ENCODE data around the gene YRDC. TPM values are rescaled to one million over a fixed set of nuclear protein-coding genes. Genes with fewer than 3 reads are reported as not detected.
A peak's percentile ranks its signal among the peaks of the same experiment; 100 is the strongest.

The YRDC gene
- total and polyA plus RNA-seq, 2 of the 13 experiments (the other 11 are each of a cell fraction or from before 2014, with no cell fraction given) = 27.5 to 29.2 TPM

DNA sequence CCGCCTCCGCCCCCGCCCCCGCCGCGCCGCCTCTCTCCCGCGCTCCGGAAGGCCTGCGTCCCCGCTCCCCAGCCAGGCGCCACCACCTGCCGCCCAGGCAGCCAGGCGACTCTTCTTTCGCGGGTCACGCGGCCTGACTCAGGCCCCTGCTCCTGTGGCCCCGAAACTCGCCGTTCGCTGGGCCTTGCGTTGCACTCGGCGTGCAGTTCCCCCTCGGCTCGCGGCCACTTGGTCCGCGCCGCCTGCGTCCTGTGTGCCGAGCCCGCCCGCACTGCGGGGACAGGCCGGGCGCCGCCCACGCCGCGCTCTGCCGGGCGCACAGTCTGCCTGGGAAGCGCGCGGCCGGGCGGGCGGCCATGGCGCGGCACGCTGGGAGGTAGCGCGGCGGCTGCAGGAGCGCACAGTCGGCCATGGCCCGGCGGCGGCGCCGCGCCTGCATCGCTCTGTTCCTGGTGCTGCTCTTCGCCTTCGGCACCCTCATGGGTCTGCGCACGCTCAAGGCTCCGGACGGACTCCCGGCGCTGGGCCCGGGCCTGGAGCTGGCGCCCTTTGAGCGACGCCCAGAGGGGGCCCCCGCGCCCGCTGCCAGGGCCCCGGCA is 14.1 kb downstream of the YRDC start, which contains the start of gene MANEAL (continued):
- TF ChIP-seq NFYB (CRISPR knock-in tag; IDR thresholded peaks at IDR 0.05) (no peak), ZNF3 (CRISPR knock-in tag; IDR thresholded peaks at IDR 0.05) (no peak), HDAC6 (IDR thresholded peaks at IDR 0.05; ENCODE audit: low read depth, low read length) (no peak), ARNTL (CRISPR knock-in tag; IDR thresholded peaks at IDR 0.05) (0 out of 2 replicates have a peak, but pooled peaks have one; percentile 30), ZNF44 (CRISPR knock-in tag; IDR thresholded peaks at IDR 0.05) (no peak), SNAPC2 (CRISPR knock-in tag; IDR thresholded peaks at IDR 0.05) (no peak), ZSCAN29 (CRISPR knock-in tag; conservative IDR thresholded peaks at IDR 0.05) (no peak), HNRNPH1 (optimal IDR thresholded peaks at IDR 0.05; ENCODE audit: low read depth, low read length) (no peak), ZFAT (CRISPR knock-in tag; conservative IDR thresholded peaks at IDR 0.05) (no peak), ZNF709 (CRISPR knock-in tag; IDR thresholded peaks at IDR 0.05) (peak; percentile 29; the same call in 1 of the 2 replicates), MBD4 (IDR thresholded peaks at IDR 0.05; ENCODE audit: borderline replicate concordance, low read length) (no peak)
- TF ChIP-seq, protein P1, sequence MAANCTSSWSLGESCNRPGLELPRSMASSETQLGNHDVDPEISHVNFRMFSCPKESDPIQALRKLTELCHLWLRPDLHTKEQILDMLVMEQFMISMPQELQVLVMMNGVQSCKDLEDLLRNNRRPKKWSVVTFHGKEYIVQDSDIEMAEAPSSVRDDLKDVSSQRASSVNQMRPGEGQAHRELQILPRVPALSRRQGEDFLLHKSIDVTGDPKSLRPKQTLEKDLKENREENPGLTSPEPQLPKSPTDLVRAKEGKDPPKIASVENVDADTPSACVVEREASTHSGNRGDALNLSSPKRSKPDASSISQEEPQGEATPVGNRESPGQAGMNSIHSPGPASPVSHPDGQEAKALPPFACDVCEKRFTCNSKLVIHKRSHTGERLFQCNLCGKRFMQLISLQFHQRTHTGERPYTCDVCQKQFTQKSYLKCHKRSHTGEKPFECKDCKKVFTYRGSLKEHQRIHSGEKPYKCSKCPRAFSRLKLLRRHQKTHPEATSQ (CRISPR knock-in tag; IDR thresholded peaks at IDR 0.05; ENCODE audit: borderline replicate concordance) = no peak
- TF ChIP-seq, protein P2, sequence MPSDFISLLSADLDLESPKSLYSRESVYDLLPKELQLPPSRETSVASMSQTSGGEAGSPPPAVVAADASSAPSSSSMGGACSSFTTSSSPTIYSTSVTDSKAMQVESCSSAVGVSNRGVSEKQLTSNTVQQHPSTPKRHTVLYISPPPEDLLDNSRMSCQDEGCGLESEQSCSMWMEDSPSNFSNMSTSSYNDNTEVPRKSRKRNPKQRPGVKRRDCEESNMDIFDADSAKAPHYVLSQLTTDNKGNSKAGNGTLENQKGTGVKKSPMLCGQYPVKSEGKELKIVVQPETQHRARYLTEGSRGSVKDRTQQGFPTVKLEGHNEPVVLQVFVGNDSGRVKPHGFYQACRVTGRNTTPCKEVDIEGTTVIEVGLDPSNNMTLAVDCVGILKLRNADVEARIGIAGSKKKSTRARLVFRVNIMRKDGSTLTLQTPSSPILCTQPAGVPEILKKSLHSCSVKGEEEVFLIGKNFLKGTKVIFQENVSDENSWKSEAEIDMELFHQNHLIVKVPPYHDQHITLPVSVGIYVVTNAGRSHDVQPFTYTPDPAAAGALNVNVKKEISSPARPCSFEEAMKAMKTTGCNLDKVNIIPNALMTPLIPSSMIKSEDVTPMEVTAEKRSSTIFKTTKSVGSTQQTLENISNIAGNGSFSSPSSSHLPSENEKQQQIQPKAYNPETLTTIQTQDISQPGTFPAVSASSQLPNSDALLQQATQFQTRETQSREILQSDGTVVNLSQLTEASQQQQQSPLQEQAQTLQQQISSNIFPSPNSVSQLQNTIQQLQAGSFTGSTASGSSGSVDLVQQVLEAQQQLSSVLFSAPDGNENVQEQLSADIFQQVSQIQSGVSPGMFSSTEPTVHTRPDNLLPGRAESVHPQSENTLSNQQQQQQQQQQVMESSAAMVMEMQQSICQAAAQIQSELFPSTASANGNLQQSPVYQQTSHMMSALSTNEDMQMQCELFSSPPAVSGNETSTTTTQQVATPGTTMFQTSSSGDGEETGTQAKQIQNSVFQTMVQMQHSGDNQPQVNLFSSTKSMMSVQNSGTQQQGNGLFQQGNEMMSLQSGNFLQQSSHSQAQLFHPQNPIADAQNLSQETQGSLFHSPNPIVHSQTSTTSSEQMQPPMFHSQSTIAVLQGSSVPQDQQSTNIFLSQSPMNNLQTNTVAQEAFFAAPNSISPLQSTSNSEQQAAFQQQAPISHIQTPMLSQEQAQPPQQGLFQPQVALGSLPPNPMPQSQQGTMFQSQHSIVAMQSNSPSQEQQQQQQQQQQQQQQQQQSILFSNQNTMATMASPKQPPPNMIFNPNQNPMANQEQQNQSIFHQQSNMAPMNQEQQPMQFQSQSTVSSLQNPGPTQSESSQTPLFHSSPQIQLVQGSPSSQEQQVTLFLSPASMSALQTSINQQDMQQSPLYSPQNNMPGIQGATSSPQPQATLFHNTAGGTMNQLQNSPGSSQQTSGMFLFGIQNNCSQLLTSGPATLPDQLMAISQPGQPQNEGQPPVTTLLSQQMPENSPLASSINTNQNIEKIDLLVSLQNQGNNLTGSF (CRISPR knock-in tag; IDR thresholded peaks at IDR 0.05) = peak; percentile 57; the same call in 1 of the 2 replicates
- TF ChIP-seq, protein P3, sequence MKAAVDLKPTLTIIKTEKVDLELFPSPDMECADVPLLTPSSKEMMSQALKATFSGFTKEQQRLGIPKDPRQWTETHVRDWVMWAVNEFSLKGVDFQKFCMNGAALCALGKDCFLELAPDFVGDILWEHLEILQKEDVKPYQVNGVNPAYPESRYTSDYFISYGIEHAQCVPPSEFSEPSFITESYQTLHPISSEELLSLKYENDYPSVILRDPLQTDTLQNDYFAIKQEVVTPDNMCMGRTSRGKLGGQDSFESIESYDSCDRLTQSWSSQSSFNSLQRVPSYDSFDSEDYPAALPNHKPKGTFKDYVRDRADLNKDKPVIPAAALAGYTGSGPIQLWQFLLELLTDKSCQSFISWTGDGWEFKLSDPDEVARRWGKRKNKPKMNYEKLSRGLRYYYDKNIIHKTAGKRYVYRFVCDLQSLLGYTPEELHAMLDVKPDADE (CRISPR knock-in tag; IDR thresholded peaks at IDR 0.05) = peak; percentile 78
- TF ChIP-seq, protein P4, sequence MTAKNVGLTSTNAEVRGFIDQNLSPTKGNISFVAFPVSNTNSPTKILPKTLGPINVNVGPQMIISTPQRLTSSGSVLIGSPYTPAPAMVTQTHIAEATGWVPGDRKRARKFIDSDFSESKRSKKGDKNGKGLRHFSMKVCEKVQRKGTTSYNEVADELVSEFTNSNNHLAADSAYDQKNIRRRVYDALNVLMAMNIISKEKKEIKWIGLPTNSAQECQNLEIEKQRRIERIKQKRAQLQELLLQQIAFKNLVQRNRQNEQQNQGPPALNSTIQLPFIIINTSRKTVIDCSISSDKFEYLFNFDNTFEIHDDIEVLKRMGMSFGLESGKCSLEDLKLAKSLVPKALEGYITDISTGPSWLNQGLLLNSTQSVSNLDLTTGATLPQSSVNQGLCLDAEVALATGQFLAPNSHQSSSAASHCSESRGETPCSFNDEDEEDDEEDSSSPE (CRISPR knock-in tag; IDR thresholded peaks at IDR 0.05) = peak; percentile 61
- TF ChIP-seq, protein P5, sequence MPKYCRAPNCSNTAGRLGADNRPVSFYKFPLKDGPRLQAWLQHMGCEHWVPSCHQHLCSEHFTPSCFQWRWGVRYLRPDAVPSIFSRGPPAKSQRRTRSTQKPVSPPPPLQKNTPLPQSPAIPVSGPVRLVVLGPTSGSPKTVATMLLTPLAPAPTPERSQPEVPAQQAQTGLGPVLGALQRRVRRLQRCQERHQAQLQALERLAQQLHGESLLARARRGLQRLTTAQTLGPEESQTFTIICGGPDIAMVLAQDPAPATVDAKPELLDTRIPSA (CRISPR knock-in tag; IDR thresholded peaks at IDR 0.05; ENCODE audit: borderline replicate concordance) = no peak
- TF ChIP-seq, protein P6, sequence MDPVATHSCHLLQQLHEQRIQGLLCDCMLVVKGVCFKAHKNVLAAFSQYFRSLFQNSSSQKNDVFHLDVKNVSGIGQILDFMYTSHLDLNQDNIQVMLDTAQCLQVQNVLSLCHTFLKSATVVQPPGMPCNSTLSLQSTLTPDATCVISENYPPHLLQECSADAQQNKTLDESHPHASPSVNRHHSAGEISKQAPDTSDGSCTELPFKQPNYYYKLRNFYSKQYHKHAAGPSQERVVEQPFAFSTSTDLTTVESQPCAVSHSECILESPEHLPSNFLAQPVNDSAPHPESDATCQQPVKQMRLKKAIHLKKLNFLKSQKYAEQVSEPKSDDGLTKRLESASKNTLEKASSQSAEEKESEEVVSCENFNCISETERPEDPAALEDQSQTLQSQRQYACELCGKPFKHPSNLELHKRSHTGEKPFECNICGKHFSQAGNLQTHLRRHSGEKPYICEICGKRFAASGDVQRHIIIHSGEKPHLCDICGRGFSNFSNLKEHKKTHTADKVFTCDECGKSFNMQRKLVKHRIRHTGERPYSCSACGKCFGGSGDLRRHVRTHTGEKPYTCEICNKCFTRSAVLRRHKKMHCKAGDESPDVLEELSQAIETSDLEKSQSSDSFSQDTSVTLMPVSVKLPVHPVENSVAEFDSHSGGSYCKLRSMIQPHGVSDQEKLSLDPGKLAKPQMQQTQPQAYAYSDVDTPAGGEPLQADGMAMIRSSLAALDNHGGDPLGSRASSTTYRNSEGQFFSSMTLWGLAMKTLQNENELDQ (CRISPR knock-in tag; IDR thresholded peaks at IDR 0.05; ENCODE audit: borderline replicate concordance) = no peak

All from HepG2 (cell line).